H1 (cell line): ENCODE measurements around the gene CUEDC1.

ENCODE experiments used
- BACH1 ChIP-seq: IDR thresholded peaks from 2 replicates; pipeline ENCODE4 v1.6.1; 2012; ENCODE audit warnings: low read length, improper control_type of control experiment
- CHD2 ChIP-seq: IDR thresholded peaks from 2 replicates; pipeline ENCODE4 v1.6.1; 2012; ENCODE audit warnings: low read length, improper control_type of control experiment
- CTCF ChIP-seq, 3 experiments: IDR thresholded peaks; 1 replicate in 2 of 3; 2 replicates in 1 of 3; pipeline versions ENCODE4 v1.5.1 to v1.6.1; 2011; ENCODE audit warnings: low read length in 3 of 3, mild to moderate bottlenecking in 3 of 3, inconsistent platforms in 2 of 3, low read depth in 1 of 3, moderate library complexity in 1 of 3; ENCODE audit not compliant: insufficient read depth in 1 of 3; ENCODE audit errors: control extremely low read depth in 1 of 3
- GTF2F1 ChIP-seq: IDR thresholded peaks from 2 replicates; pipeline ENCODE4 v1.6.1; 2012; ENCODE audit warnings: low read depth, low read length, improper control_type of control experiment, borderline replicate concordance
- KDM1A ChIP-seq: fragments of 200-600, 300-600 bp; sonication (generic); IDR thresholded peaks from 2 replicates; pipeline ENCODE4 v1.7.1; 2016; ENCODE audit warnings: mild to moderate bottlenecking, low read length, borderline replicate concordance
- MAX ChIP-seq: IDR thresholded peaks from 2 replicates; pipeline ENCODE4 v1.6.1; 2012; ENCODE audit warnings: inconsistent platforms
- POLR2A ChIP-seq, 2 experiments: IDR thresholded peaks; 1 replicate in 1 of 2; 2 replicates in 1 of 2; pipeline ENCODE4 v1.6.1; 2011; ENCODE audit warnings: low read depth in 2 of 2, low read length in 2 of 2, mild to moderate bottlenecking in 2 of 2; ENCODE audit errors: control extremely low read depth in 1 of 2

GRCh38 chr17:58002154-58002948 lies 47.1 kb upstream of the CUEDC1 start:
- TF ChIP-seq POLR2A (IDR thresholded peaks at IDR 0.05; ENCODE audit: control extremely low read depth in 1 of 2, low read depth in 2 of 2, low read length in 2 of 2) (peak in 1 of 2 experiments; percentile 42), CTCF (IDR thresholded peaks at IDR 0.05; ENCODE audit: control extremely low read depth in 1 of 3, insufficient read depth in 1 of 3, low read depth in 1 of 3, low read length in 3 of 3) (no peak), CHD2 (no peak), MAX (no peak), KDM1A (no peak), BACH1 (no peak), GTF2F1 (no peak)
